SU-DHL-6 (cell line): Measurements from ENCODE around the gene PITPNC1.

Experiments
- EZH2phosphoT487 ChIP-seq: fragments of 200-600 bp; sonication (generic), shearing (Covaris generic); conservative IDR thresholded peaks from 2 replicates; pipeline ENCODE4 v1.6.1; 2018; ENCODE audit warnings: mild to moderate bottlenecking, antibody characterized with exemption, low read length, moderate library complexity, mixed read lengths
- TF ChIP-seq, protein P1 (sequence below): fragments of 200-600 bp; sonication (generic); IDR thresholded peaks from one replicate; pipeline ENCODE4 v1.5.1; 2017; ENCODE audit warnings: antibody characterized with exemption, mild to moderate bottlenecking, low read length, moderate library complexity; ENCODE audit not compliant: insufficient read depth, poor library complexity, severe bottlenecking

DNA sequence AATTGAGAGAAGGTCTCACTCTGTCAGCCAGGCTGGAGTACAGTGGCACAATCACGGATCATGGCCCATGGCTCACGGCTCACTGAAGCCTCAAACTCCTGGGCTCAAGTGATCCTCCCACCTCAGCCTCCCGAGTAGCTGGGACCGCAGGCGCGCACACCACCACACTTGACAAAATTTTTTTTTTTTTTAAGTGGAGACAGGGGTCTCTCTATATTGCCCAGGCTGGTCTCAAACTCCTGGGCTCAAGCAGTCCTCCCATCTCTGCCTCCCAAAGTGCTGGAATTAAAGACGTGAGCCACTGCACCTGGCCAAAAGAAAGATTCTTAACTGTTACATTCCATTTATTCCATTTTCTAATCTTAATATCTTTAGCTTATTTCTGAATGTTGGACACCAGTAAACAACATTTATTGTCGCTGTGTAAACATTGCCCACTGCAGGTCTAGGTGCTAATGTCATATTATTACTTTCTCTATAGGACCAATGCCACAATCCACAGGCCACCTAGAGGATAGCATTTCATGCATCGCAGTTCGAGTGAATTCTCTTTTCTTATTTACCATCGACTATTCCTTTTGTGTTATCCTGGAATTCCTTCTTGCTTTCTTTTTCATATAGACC is 123.7 kb downstream of the PITPNC1 start:
- TF ChIP-seq, protein P1, sequence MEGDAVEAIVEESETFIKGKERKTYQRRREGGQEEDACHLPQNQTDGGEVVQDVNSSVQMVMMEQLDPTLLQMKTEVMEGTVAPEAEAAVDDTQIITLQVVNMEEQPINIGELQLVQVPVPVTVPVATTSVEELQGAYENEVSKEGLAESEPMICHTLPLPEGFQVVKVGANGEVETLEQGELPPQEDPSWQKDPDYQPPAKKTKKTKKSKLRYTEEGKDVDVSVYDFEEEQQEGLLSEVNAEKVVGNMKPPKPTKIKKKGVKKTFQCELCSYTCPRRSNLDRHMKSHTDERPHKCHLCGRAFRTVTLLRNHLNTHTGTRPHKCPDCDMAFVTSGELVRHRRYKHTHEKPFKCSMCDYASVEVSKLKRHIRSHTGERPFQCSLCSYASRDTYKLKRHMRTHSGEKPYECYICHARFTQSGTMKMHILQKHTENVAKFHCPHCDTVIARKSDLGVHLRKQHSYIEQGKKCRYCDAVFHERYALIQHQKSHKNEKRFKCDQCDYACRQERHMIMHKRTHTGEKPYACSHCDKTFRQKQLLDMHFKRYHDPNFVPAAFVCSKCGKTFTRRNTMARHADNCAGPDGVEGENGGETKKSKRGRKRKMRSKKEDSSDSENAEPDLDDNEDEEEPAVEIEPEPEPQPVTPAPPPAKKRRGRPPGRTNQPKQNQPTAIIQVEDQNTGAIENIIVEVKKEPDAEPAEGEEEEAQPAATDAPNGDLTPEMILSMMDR = no peak
- TF ChIP-seq EZH2phosphoT487 = no peak
